HepG2 (cell line): ENCODE measurements around the gene CCDC192. TPM values are rescaled to one million over a fixed set of nuclear protein-coding genes. Genes with fewer than 3 reads are reported as not detected.

ENCODE experiments used
- ATAC-seq: fragments of 200-7000 bp; cut with Tn5 transposase; 3 replicates; pipeline ENCODE4 v1.9.1; 2020; ENCODE audit warnings: mild to moderate bottlenecking, moderate library complexity
- BruUV-seq: library from RNA; stranded (reverse); fragments of 400-500 nt; replicated peaks from 2 replicates; lab custom pipeline; 2021; lab: Mats Ljungman, UMichigan
- CTCF ChIA-PET: fragments of 300-600 bp; formaldehyde crosslinking; extraction: SDS; loops from one replicate; lab custom pipeline; 2021; ENCODE audit warnings: low total read pairs, inconsistent platforms, low intra/inter-chr PET ratio; lab: Yijun Ruan, JAX
- POLR2A ChIA-PET: fragments of 350-600 bp; sonication (Branson Sonifier 250); formaldehyde crosslinking; loops from one replicate; lab custom pipeline; 2020; ENCODE audit warnings: antibody characterized with exemption, inconsistent platforms; lab: Yijun Ruan, JAX
- DNase-seq: peaks from one replicate; pipeline ENCODE4 v3.0.0-alpha.2; 2015; ENCODE audit warnings: low spot score
- FAIRE-seq: peaks from 3 replicates; lab custom pipeline; 2011; peaks lifted over from hg19 to GRCh38; lab: Jason Lieb, UNC
- H2AFZ ChIP-seq: one replicate; pipeline ENCODE4 v1.6.1; 2011; ENCODE audit warnings: low read length, inconsistent platforms
- H3K27ac ChIP-seq: fragments of 300-600 bp; 3 replicates; pipeline ENCODE4 v1.8.0; 2011; ENCODE audit warnings: mixed run types, mild to moderate bottlenecking, mixed read lengths, low read length, inconsistent platforms; ENCODE audit not compliant: insufficient read depth; ENCODE audit errors: extremely low read length
- H3K27me3 ChIP-seq, 2 experiments: fragments of 200-600 bp in 1 of 2; 2 replicates in 1 of 2; 3 replicates in 1 of 2; pipeline versions ENCODE4 v1.6.0 to v1.8.0; 2011; ENCODE audit warnings: low read length in 2 of 2, mild to moderate bottlenecking in 2 of 2, moderate library complexity in 2 of 2, inconsistent platforms in 1 of 2; ENCODE audit not compliant: insufficient read depth in 2 of 2, control insufficient read depth in 1 of 2
- H3K36me3 ChIP-seq, 2 experiments: fragments of 200-600 bp in 1 of 2; replicated peaks in 1 of 2; 2 replicates in 1 of 2; 3 replicates in 1 of 2; pipeline versions ENCODE4 v1.5.1 to v1.8.0; 2011; ENCODE audit warnings: low read length in 2 of 2, inconsistent platforms in 1 of 2; ENCODE audit not compliant: insufficient read depth in 2 of 2, control insufficient read depth in 1 of 2
- H3K4me1 ChIP-seq: 2 replicates; pipeline ENCODE4 v1.5.1; 2012; ENCODE audit warnings: low read length, inconsistent platforms; ENCODE audit not compliant: insufficient read depth
- H3K4me2 ChIP-seq: 2 replicates; pipeline ENCODE4 v1.6.0; 2011; ENCODE audit warnings: low read depth, low read length, inconsistent platforms
- H3K4me3 ChIP-seq, 3 experiments: fragments of 200-600 bp in 1 of 3; sonication (generic), shearing (Covaris generic) in 1 of 3; replicated peaks in 1 of 3; 2 replicates each; pipeline ENCODE4 v1.5.1; 2011 to 2016; ENCODE audit warnings: low read length in 3 of 3, inconsistent platforms in 2 of 3, low read depth in 2 of 3, mild to moderate bottlenecking in 2 of 3, control low read depth in 1 of 3, mixed read lengths in 1 of 3; ENCODE audit not compliant: insufficient read depth in 1 of 3
- H3K79me2 ChIP-seq: one replicate; pipeline ENCODE4 v1.6.1; 2011; ENCODE audit warnings: low read length, inconsistent platforms; ENCODE audit not compliant: insufficient read depth
- H3K9ac ChIP-seq: 2 replicates; pipeline ENCODE4 v1.6.0; 2011; ENCODE audit warnings: mild to moderate bottlenecking, low read depth, low read length, inconsistent platforms; ENCODE audit not compliant: insufficient read depth
- H3K9me3 ChIP-seq: 2 replicates; pipeline ENCODE4 v1.5.1; 2012; ENCODE audit warnings: mild to moderate bottlenecking, low read length
- H4K20me1 ChIP-seq: 2 replicates; pipeline ENCODE4 v1.6.0; 2011; ENCODE audit warnings: inconsistent platforms, mild to moderate bottlenecking, low read length, moderate library complexity; ENCODE audit not compliant: insufficient read depth
- ADNP ChIP-seq: sonication (generic); formaldehyde crosslinking; IDR thresholded peaks from 2 replicates; pipeline ENCODE4 v1.4.0; 2020; ENCODE audit warnings: missing genetic modification reagents
- ARHGAP35 ChIP-seq: sonication (generic); formaldehyde crosslinking; IDR thresholded peaks from 2 replicates; pipeline ENCODE4 v1.9.0; 2022; ENCODE audit warnings: mild to moderate bottlenecking, inconsistent platforms, moderate library complexity, missing genetic modification reagents, borderline replicate concordance
- BRCA1 ChIP-seq: sonication (generic); formaldehyde crosslinking; IDR thresholded peaks from 2 replicates; pipeline ENCODE4 v1.4.0; 2020; ENCODE audit warnings: missing genetic modification reagents
- ETS1 ChIP-seq: sonication (generic); formaldehyde crosslinking; IDR thresholded peaks from 2 replicates; pipeline ENCODE4 v1.4.0; 2020; ENCODE audit warnings: missing genetic modification reagents
- KLF16 ChIP-seq, 2 experiments: sonication (generic) in 1 of 2; formaldehyde crosslinking in 1 of 2; IDR thresholded peaks; 2 replicates each; pipeline versions ENCODE4 v1.6.1 to v1.8.0; 2016 to 2023; ENCODE audit warnings: missing genetic modification reagents in 2 of 2, missing compliant biosample characterization in 1 of 2
- PREB ChIP-seq: sonication (generic); formaldehyde crosslinking; IDR thresholded peaks from 2 replicates; pipeline ENCODE4 v1.4.0; 2020; ENCODE audit warnings: missing genetic modification reagents
- ZNF30 ChIP-seq: sonication (generic); formaldehyde crosslinking; IDR thresholded peaks from 2 replicates; pipeline ENCODE4 v1.5.0; 2020; ENCODE audit warnings: mild to moderate bottlenecking, missing genetic modification reagents
- ZNF749 ChIP-seq: sonication (generic); formaldehyde crosslinking; IDR thresholded peaks from 2 replicates; pipeline ENCODE4 v1.8.0; 2022; ENCODE audit warnings: mild to moderate bottlenecking, missing genetic modification reagents, moderate library complexity, borderline replicate concordance
- WGBS: methylation state at CpG from one replicate; pipeline ENCODE4 v1.1.6; 2017; ENCODE audit warnings: low lambda C conversion rate; 5-methylcytosine and 5-hydroxymethylcytosine counted together
- in situ Hi-C: cut with HindIII; loops from 2 replicates; pipeline ENCODE4 v1.10.0; 2017; ENCODE audit warnings: low pct_unique_long_range_greater_than_20kb; ENCODE audit not compliant: extremely low pct_ligation_motif_present
- intact Hi-C: fragments of 100-400 bp; cut with micrococcal nuclease; formaldehyde crosslinking; loops from one replicate; pipeline ENCODE4 v1.10.0; 2022; ENCODE audit not compliant: unreplicated experiment
- polyA plus RNA-seq, 8 experiments: library from polyadenylated mRNA; depleted of rRNA in 3 of 8; stranded (reverse) in 7 of 8; unstranded in 1 of 8; fragments of >200 nt; fragmentation: Illumina TruSeq in 4 of 8; extraction: Trizol in 4 of 8; gene quantifications; 2 replicates each; pipeline versions ENCODE4 v1.2.1 to v1.2.3, GENCODE V29; 2011 to 2016; ENCODE audit warnings: low read depth in 4 of 8, missing spikeins in 1 of 8, mixed read lengths in 1 of 8; ENCODE audit not compliant: insufficient read depth in 1 of 8
- total RNA-seq, 5 experiments: library from RNA; depleted of rRNA; stranded (reverse); fragments of >200 nt; fragmentation: Illumina TruSeq; extraction: Trizol; gene quantifications; 2 replicates each; pipeline ENCODE4 v1.2.3, GENCODE V29; 2016; ENCODE audit warnings: low read depth in 1 of 5

Gene CCDC192
- total and polyA plus RNA-seq, 2 of the 13 experiments (the other 11 are each of a cell fraction or from before 2014, with no cell fraction given): not detected

- Histone ChIP-seq H3K9me3 (no peaks in the 10 kb centered on the region), H3K4me3 (no peak overlapping the region), H4K20me1 (no peaks in the 10 kb centered on the region), H3K9ac (no peak overlapping the region), H3K4me2 (no peak overlapping the region), H3K27ac (no peak overlapping the region), H3K27me3 (no peaks in the 10 kb centered on the region), H3K79me2 (no peaks in the 10 kb centered on the region), H3K36me3 (no peaks in the 10 kb centered on the region), H3K4me1 (no peaks in the 10 kb centered on the region), H2AFZ (no peak overlapping the region)
- intact Hi-C loops: no loop called here
- CTCF ChIA-PET: no interaction called here
- ATAC-seq: no peak
- TF ChIP-seq ZNF749 (CRISPR knock-in tag) (no peak), KLF16 (CRISPR knock-in tag; IDR thresholded peaks at IDR 0.05) (no peak), ADNP (CRISPR knock-in tag) (no peak), ARHGAP35 (CRISPR knock-in tag) (no peak), PREB (CRISPR knock-in tag) (no peak), ZNF30 (no peak), ETS1 (CRISPR knock-in tag) (no peak), BRCA1 (CRISPR knock-in tag) (no peak)
- no TSS peak for BruUV-seq
- POLR2A ChIA-PET: no interaction called here
- 0% methylated on average over 2 of the region's 2 CpGs for WGBS
- no peak for DNase-seq
- no peak for FAIRE-seq
- in situ Hi-C loops: loop anchor here (10.0 kb wide), 1 partner anchor 450 kb away; no protein-coding TSS in a partner anchor
Measured at GRCh38 chr5:127754706-127755105, 51.5 kb downstream of the CCDC192 start.
